OCI-LY7 (cell line): ENCODE results near the gene SH3PXD2A.

Source experiments
- CTCF ChIP-seq: fragments of 200-600 bp; sonication (generic); conservative IDR thresholded peaks from 2 replicates; pipeline ENCODE4 v1.5.1; 2014; ENCODE audit warnings: mild to moderate bottlenecking, antibody characterized with exemption, low read length, moderate library complexity, mixed read lengths
- EZH2phosphoT487 ChIP-seq: fragments of 200-600 bp; sonication (generic); IDR thresholded peaks from 2 replicates; pipeline ENCODE4 v1.6.1; 2018; ENCODE audit warnings: low read depth, borderline replicate concordance, mild to moderate bottlenecking, mixed run types, antibody characterized with exemption, low read length, moderate library complexity, mixed read lengths

- no peak for TF ChIP-seq CTCF
- TF ChIP-seq EZH2phosphoT487: no peak
Observed at GRCh38 chr10:103872137-103872931, 17.0 kb upstream of the SH3PXD2A start.
